MM.1S (cell line): Measurements from ENCODE around the gene STX1A.
A peak's percentile ranks its signal among the peaks of the same experiment; 100 is the strongest.

Experiments
- DNase-seq: peaks from one replicate; pipeline ENCODE4 v3.0.0-alpha.2; 2015
- H2AFZ ChIP-seq: fragments of 300-600 bp; sonication (generic); 2 replicates; pipeline ENCODE4 v1.6.0; 2016; ENCODE audit warnings: antibody characterized with exemption, low read length
- H3F3A ChIP-seq: fragments of 300-600 bp; sonication (generic); 2 replicates; pipeline ENCODE4 v1.6.1; 2016; ENCODE audit warnings: mild to moderate bottlenecking, antibody characterized with exemption, low read length, moderate library complexity, mixed read lengths; ENCODE audit not compliant: insufficient read depth
- H3K27ac ChIP-seq: fragments of 300-600 bp; sonication (generic); 2 replicates; pipeline ENCODE4 v1.5.1; 2016; ENCODE audit warnings: mild to moderate bottlenecking, low read length
- H3K27me3 ChIP-seq: fragments of 300-600 bp; sonication (generic); replicated peaks from 2 replicates; pipeline ENCODE4 v1.6.0; 2016; ENCODE audit warnings: low read length; ENCODE audit not compliant: insufficient read depth
- H3K36me3 ChIP-seq: fragments of 300-600 bp; sonication (generic); replicated peaks from 2 replicates; pipeline ENCODE4 v1.6.1; 2016; ENCODE audit warnings: mild to moderate bottlenecking, low read length, mixed read lengths; ENCODE audit not compliant: insufficient read depth
- H3K4me1 ChIP-seq: fragments of 300-600 bp; sonication (generic); 2 replicates; pipeline ENCODE4 v1.6.1; 2016; ENCODE audit warnings: low read length, mixed read lengths
- H3K4me2 ChIP-seq: fragments of 300-600 bp; sonication (generic); 2 replicates; pipeline ENCODE4 v1.6.0; 2016; ENCODE audit warnings: low read depth, low read length
- H3K4me3 ChIP-seq: fragments of 300-600 bp; sonication (generic); 2 replicates; pipeline ENCODE4 v1.5.1; 2016; ENCODE audit warnings: low read length, mixed read lengths
- H3K79me2 ChIP-seq: fragments of 300-600 bp; sonication (generic); 2 replicates; pipeline ENCODE4 v1.6.1; 2016; ENCODE audit warnings: mixed run types, low read length, mixed read lengths
- H3K9ac ChIP-seq: fragments of 300-600 bp; sonication (generic); 2 replicates; pipeline ENCODE4 v1.6.1; 2016; ENCODE audit warnings: low read length, mixed read lengths
- H3K9me2 ChIP-seq: fragments of 300-600 bp; sonication (generic); replicated peaks from 2 replicates; pipeline ENCODE4 v1.6.1; 2016; ENCODE audit warnings: mild to moderate bottlenecking, low read length, mixed read lengths; ENCODE audit not compliant: insufficient read depth
- H3K9me3 ChIP-seq: fragments of 300-600 bp; sonication (generic); replicated peaks from 2 replicates; pipeline ENCODE4 v1.6.1; 2016; ENCODE audit warnings: mild to moderate bottlenecking, low read length, mixed read lengths; ENCODE audit not compliant: insufficient read depth
- H4K20me1 ChIP-seq: fragments of 300-600 bp; sonication (generic); 2 replicates; pipeline ENCODE4 v1.6.1; 2016; ENCODE audit warnings: mild to moderate bottlenecking, low read length, moderate library complexity, mixed read lengths; ENCODE audit not compliant: insufficient read depth
- EZH2 ChIP-seq: fragments of 300-600 bp; sonication (generic); optimal IDR thresholded peaks from 2 replicates; pipeline ENCODE3; 2017; ENCODE audit warnings: low read depth, mild to moderate bottlenecking, antibody characterized with exemption, low read length, mixed read lengths
- EZH2phosphoT487 ChIP-seq: fragments of 300-600 bp; sonication (generic); IDR thresholded peaks from 2 replicates; pipeline ENCODE4 v1.6.1; 2018; ENCODE audit warnings: antibody characterized with exemption, low read length
- TF ChIP-seq, protein P1 (sequence below): fragments of 300-600 bp; sonication (generic); IDR thresholded peaks from 2 replicates; pipeline ENCODE4 v1.5.1; 2016; ENCODE audit warnings: antibody characterized with exemption, low read length, mixed read lengths

The STX1A gene

DNA sequence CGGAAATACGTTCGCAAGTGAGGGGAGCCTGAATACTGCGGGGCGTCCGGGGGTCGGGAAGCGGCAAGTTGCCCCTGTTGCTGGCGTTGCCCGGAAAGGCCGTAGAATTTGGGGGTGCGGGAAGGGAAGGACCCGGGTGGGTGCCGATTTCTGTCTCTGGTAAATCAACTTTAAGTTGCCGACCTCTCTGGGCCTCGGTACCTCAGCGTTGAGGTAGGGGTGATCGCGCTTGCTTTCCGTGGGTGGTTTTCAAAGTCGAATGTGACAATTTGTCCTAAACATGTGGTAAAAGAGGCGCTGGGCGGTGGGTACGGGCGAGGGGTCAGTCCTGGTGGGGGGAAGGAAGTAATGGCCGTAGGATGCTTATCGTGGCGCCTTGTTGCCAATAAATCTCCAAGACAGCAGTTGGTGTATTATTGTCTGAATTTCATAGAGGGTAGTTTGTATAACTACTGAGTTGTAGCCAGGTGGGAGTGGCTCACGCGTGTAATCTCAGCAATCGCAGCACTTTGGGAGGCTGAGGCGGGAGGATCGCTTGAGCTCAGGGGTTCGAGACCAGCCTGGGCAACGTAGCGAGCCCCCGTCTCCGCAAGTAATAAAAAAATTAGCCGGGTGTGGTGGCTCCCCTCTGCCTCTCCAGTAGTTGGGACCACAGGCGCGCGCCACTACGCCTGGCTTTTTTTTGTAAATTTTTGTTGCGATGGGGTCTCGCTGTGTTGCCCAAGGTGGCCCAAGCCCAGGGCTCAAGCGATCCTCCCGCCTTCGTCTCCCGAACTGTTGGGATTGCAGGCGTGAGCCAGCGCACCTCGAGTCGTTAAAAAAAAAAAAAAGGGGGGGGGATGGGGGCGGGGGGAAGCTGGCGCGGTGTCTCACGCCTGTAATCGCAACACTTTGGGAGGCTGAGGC lies 35.4 kb downstream of the STX1A start:
- H3K9me3 ChIP-seq, result no peaks in the 10 kb centered on the region
- H3K27me3 ChIP-seq, result no peaks in the 10 kb centered on the region
- peak overlapping the region; percentile 83 for H3K4me2 ChIP-seq
- H3K4me3 ChIP-seq, result peak overlapping the region; percentile 88
- no peaks in the 10 kb centered on the region for H3F3A ChIP-seq
- H3K36me3 ChIP-seq, result no peaks in the 10 kb centered on the region; the same call in 1 of the 2 replicates
- H3K79me2 ChIP-seq, result peaks cover 92% of the 10 kb centered on the region
- no peak for DNase-seq
- peaks cover 6% of the 10 kb centered on the region for H3K4me1 ChIP-seq
- H3K9me2 ChIP-seq, result no peaks in the 10 kb centered on the region
- no peaks in the 10 kb centered on the region for H4K20me1 ChIP-seq
- no peak for TF ChIP-seq EZH2
- TF ChIP-seq, protein P1, sequence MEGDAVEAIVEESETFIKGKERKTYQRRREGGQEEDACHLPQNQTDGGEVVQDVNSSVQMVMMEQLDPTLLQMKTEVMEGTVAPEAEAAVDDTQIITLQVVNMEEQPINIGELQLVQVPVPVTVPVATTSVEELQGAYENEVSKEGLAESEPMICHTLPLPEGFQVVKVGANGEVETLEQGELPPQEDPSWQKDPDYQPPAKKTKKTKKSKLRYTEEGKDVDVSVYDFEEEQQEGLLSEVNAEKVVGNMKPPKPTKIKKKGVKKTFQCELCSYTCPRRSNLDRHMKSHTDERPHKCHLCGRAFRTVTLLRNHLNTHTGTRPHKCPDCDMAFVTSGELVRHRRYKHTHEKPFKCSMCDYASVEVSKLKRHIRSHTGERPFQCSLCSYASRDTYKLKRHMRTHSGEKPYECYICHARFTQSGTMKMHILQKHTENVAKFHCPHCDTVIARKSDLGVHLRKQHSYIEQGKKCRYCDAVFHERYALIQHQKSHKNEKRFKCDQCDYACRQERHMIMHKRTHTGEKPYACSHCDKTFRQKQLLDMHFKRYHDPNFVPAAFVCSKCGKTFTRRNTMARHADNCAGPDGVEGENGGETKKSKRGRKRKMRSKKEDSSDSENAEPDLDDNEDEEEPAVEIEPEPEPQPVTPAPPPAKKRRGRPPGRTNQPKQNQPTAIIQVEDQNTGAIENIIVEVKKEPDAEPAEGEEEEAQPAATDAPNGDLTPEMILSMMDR, result no peak
- peak overlapping the region; percentile 40; the same call in 1 of the 2 replicates for H3K27ac ChIP-seq
- H3K9ac ChIP-seq, result peak overlapping the region; percentile 94
- H2AFZ ChIP-seq, result peak overlapping the region; percentile 94

DNA sequence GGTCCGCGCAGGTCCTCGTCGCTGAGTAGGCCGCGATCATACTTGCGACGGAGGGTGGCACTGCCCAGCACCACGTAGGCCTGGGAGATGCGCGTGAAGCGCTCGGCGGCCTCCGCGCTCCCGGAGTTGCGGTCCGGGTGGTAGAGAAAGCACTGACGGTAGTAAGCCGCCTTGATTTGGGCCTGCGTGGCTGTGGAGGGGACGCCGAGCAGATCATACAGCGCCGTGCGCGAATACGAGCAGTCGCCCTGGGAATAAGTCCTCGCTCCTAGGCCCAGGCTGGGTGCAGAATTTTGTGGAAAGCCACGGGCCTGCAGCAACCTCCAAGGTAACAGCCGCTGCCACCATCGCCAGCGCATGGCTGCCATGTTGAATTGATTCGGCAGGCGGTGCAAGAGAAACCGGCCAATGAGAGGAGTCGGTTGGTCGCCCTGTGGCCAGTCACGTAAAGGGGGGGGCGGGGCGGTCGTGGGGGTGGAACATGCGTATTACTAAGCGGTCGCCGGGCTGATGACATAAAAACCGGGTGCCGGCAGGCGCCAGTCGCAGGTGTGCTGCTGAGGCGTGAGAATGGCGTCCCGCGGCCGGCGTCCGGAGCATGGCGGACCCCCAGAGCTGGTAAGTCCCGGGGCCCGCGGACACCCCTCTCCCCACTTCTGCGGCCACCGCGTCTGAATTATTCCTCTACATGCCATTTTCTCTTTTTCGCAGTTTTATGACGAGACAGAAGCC lies 36.2 kb downstream of the STX1A start, which contains the start of the genes BUD23 and DNAJC30:
TSS of gene BUD23 (plus strand) at position 542 of the 732 bp plus-strand sequence. CDS start at position 571, 29 bp downstream.
TSS of gene DNAJC30 (minus strand) at position 398 of the 732 bp plus-strand sequence. CDS start at position 368, 30 bp downstream.
- Histone ChIP-seq H3K4me3 (peak within 1 kb of the TSS; percentile 88), H3K79me2 (peaks cover 89% of the 10 kb centered on the region), H3K36me3 (no peaks in the 10 kb centered on the region; the same call in 1 of the 2 replicates), H3K27me3 (no peaks in the 10 kb centered on the region), H3K27ac (peak within 1 kb of the TSS; percentile 72; the same call in 1 of the 2 replicates), H3K9ac (peak within 1 kb of the TSS; percentile 94), H3K4me1 (peaks cover 6% of the 10 kb centered on the region), H3F3A (no peaks in the 10 kb centered on the region), H3K4me2 (peak within 1 kb of the TSS; percentile 93), H4K20me1 (no peaks in the 10 kb centered on the region), H2AFZ (peak within 1 kb of the TSS; percentile 99), H3K9me3 (no peaks in the 10 kb centered on the region), H3K9me2 (no peaks in the 10 kb centered on the region)
- DNase-seq, result peak; percentile 95
- no peak for TF ChIP-seq EZH2phosphoT487
- TF ChIP-seq, protein P1, result no peak

DNA sequence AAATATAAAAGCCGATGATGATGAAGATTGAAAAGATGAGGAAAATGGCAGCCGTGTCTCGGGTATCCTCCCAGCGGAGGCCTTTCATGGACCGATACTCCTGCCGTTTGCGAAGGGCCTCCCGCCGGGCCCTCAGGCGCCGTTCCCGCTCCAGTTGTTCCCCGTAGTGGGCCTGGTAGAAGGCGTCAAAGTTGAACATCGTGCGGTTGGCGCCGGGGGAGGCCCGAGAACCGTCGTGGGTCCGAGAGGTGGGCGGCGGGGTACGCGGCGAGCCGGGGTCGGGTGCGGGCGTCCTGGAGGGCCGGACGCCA lies 36.8 kb downstream of the STX1A start:
- Histone ChIP-seq H3K36me3 (no peaks in the 10 kb centered on the region; the same call in 1 of the 2 replicates), H3F3A (no peaks in the 10 kb centered on the region), H4K20me1 (no peaks in the 10 kb centered on the region), H3K79me2 (peaks cover 86% of the 10 kb centered on the region), H3K9ac (peak overlapping the region; percentile 94), H3K9me2 (no peaks in the 10 kb centered on the region), H3K4me2 (peak overlapping the region; percentile 93), H3K9me3 (no peaks in the 10 kb centered on the region), H3K4me3 (peak overlapping the region; percentile 88), H3K27ac (peak overlapping the region; percentile 72; the same call in 1 of the 2 replicates), H3K4me1 (peaks cover 6% of the 10 kb centered on the region), H2AFZ (peak overlapping the region; percentile 99), H3K27me3 (no peaks in the 10 kb centered on the region)
- DNase-seq, result no peak
- TF ChIP-seq, protein P1, result no peak
- TF ChIP-seq EZH2 (no peak), EZH2phosphoT487 (no peak)
